Measurements from ENCODE around the gene TOMM40. TPM values are rescaled to one million over a fixed set of nuclear protein-coding genes. Genes with fewer than 3 reads are reported as not detected.

TOMM40 gene
- total RNA-seq, 2 experiments from 2014 or later = 46.6 to 47.4 TPM

DNA sequence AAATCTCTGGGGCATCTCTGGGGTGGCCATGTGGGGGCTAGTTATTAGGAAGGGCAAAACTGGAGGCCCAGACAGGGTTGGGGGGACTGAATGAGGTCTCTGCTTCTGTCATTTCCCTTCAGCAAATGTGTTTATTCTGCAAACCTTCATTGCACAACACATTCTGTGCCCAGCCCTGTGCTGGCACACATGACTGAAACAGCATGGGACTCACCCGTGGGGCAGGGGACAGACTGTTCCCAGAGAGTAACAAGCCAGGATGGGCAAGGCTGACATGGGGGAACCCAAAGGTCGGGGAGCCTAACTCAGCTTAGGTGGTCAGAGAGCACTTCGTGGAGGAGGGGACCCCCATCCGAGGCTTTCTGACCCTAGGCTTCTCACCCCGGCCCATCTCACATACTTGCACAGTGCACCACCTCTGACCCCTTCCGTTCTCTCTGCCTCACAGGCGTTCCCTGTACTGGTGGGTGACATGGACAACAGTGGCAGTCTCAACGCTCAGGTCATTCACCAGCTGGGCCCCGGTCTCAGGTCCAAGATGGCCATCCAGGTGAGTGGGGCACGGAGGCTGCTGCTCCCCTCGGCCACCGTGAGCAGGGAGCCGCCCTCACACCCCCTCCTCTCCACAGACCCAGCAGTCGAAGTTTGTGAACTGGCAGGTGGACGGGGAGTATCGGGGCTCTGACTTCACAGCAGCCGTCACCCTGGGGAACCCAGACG is 2.4 kb downstream of the TOMM40 start:
- peaks cover 5% of the 10 kb centered on the region for H3K9me3 Mint-ChIP-seq
- H3K4me3 Mint-ChIP-seq = peak overlapping the region; percentile 86
- POLR2A ChIA-PET = interaction anchor here (1.3 kb wide), 1 partner anchor 8 kb away, joined by 4 read pairs; no protein-coding TSS in a partner anchor
- peaks cover 51% of the 10 kb centered on the region for H3K36me3 Mint-ChIP-seq (ENCODE audit: low read depth)
- CTCF ChIA-PET = interaction anchor here (1.3 kb wide), 1 partner anchor 10 kb away, joined by 3 read pairs; no protein-coding TSS in a partner anchor
- DNase-seq = no peak
- peaks cover 31% of the 10 kb centered on the region for H3K4me1 Mint-ChIP-seq
- no peak overlapping the region for H3K27ac Mint-ChIP-seq
- no peaks in the 10 kb centered on the region for H3K27me3 Mint-ChIP-seq

GRCh38 chr19:44894052-44894400 is 3.0 kb downstream of the TOMM40 start:
- H3K9me3 Mint-ChIP-seq = peaks cover 4% of the 10 kb centered on the region
- H3K36me3 Mint-ChIP-seq (ENCODE audit: low read depth) = peaks cover 51% of the 10 kb centered on the region
- H3K4me3 Mint-ChIP-seq = no peak overlapping the region
- no peak for DNase-seq
- H3K27me3 Mint-ChIP-seq = no peaks in the 10 kb centered on the region
- ChIA-PET POLR2A (no interaction called here), CTCF (no interaction called here)
- no peak overlapping the region for H3K27ac Mint-ChIP-seq
- H3K4me1 Mint-ChIP-seq = peaks cover 30% of the 10 kb centered on the region

DNA sequence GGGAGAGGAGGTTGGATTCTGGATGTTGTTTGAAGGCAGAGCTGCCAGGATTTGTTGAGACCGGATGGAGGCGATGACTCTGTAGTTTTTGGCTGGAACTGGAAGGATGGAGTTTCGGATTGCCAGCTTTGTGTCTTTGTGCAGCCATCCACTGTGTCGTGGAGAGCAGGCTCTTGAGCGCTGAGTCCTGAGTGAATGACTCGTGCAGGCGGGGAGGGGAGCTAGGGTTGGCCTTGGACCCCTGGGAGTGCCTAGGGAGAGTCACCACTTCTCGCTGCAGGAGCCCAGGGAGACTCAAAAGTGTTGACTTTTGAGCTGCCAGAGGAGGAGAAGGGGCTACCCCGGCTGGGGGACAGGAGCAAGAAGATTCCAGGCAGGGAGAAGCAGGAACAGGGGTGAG is 3.9 kb downstream of the TOMM40 start:
- no peaks in the 10 kb centered on the region for H3K27me3 Mint-ChIP-seq
- H3K4me1 Mint-ChIP-seq = peaks cover 28% of the 10 kb centered on the region
- no peak for DNase-seq
- POLR2A ChIA-PET = no interaction called here
- no peak overlapping the region for H3K4me3 Mint-ChIP-seq
- peaks cover 56% of the 10 kb centered on the region for H3K36me3 Mint-ChIP-seq (ENCODE audit: low read depth)
- peaks cover 3% of the 10 kb centered on the region for H3K9me3 Mint-ChIP-seq
- no peak overlapping the region for H3K27ac Mint-ChIP-seq
- CTCF ChIA-PET = interaction anchor here (1.0 kb wide), 1 partner anchor 171 kb away, joined by 5 read pairs; no protein-coding TSS in a partner anchor

DNA sequence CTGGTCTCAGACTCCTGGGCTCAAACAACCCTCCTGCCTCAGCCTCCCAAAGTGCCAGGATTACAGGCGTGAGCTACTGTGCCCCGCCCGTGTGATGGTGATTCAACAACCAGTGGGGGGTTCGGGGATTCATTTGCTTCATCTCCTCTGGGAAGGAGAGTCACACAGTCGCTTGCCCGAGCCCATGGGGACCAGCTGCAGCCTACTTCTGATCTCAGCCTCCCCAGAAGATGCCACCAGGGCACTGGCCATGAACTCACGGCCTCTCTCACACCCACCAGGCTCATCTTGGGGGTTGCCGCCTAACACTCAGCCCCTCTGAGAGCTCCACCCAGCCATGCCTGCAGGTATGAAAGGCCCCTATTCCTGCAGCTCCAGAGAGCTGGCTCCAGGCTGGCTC is 6.8 kb downstream of the TOMM40 start:
- H3K4me1 Mint-ChIP-seq = peaks cover 9% of the 10 kb centered on the region
- no peak overlapping the region for H3K4me3 Mint-ChIP-seq
- no peak for DNase-seq
- peaks cover 58% of the 10 kb centered on the region for H3K36me3 Mint-ChIP-seq (ENCODE audit: low read depth)
- H3K27ac Mint-ChIP-seq = no peak overlapping the region
- no peaks in the 10 kb centered on the region for H3K9me3 Mint-ChIP-seq
- no peaks in the 10 kb centered on the region for H3K27me3 Mint-ChIP-seq
- ChIA-PET CTCF (interaction anchor here (0.6 kb wide), 1 partner anchor 91 kb away, joined by 3 read pairs; no protein-coding TSS in a partner anchor), POLR2A (no interaction called here)

DNA sequence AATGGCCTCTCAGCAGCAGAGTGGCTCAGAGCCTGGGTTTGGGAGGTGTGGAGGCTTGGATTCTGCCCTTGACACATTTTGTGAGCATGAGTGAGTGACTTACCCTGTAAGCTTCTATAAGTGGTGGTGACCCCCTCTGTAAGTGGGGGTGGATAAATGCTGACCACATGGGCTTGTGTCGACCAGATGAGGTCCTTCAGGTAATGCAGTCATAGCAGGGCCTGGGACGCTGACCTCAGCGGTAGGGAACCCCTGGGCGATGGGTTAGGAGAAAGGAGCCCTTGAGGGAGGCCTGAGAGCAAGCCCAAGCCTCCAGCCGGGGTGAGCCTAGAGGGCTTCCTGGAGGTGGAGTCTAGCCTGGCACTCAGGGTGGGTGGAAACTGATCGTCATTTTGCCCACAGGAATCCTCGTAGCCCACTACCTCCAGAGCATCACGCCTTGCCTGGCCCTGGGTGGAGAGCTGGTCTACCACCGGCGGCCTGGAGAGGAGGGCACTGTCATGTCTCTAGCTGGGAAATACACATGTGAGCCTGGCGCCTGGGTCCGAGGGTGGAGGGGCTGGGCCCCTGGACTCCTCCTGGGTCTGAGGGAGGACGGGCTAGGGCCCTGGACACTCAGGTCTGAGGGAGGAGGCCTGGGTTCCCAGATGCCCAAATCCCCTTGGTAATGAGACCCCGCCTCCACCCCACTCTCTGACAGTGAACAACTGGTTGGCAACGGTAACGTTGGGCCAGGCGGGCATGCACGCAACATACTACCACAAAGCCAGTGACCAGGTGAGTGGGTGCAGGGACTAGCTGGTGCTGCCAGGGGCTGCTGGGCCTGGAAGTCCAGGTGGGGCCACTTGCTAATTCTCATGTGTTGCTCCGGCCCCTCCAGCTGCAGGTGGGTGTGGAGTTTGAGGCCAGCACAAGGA is 9.5 kb downstream of the TOMM40 start:
- H3K27me3 Mint-ChIP-seq = peaks cover under 1% of the 10 kb centered on the region
- no peak overlapping the region for H3K4me3 Mint-ChIP-seq
- H3K36me3 Mint-ChIP-seq (ENCODE audit: low read depth) = peaks cover 43% of the 10 kb centered on the region

GRCh38 chr19:44903216-44903601 is 12.2 kb downstream of the TOMM40 start:
- POLR2A ChIA-PET = no interaction called here
- no peak overlapping the region for H3K4me3 Mint-ChIP-seq
- H3K27ac Mint-ChIP-seq = no peak overlapping the region
- peaks cover 25% of the 10 kb centered on the region for H3K36me3 Mint-ChIP-seq (ENCODE audit: low read depth)
- no peaks in the 10 kb centered on the region for H3K9me3 Mint-ChIP-seq
- CTCF ChIA-PET = interaction anchor here (1.1 to 3.1 kb wide), 4 partner anchors 10 to 49 kb away, joined by 3 to 13 read pairs (median 8); partner anchors contain the start of gene TOMM40
- H3K4me1 Mint-ChIP-seq = peaks cover 12% of the 10 kb centered on the region
- H3K27me3 Mint-ChIP-seq = peaks cover 15% of the 10 kb centered on the region
- DNase-seq = no peak

More for the DNA sequence above, 9.5 kb downstream of the TOMM40 start:
- CTCF ChIA-PET = no interaction called here
- no peaks in the 10 kb centered on the region for H3K9me3 Mint-ChIP-seq
- H3K4me1 Mint-ChIP-seq = peaks cover 4% of the 10 kb centered on the region
- POLR2A ChIA-PET = no interaction called here
- no peak for DNase-seq
- H3K27ac Mint-ChIP-seq = no peak overlapping the region

GRCh38 chr19:44903602-44904425 is 12.8 kb downstream of the TOMM40 start:
- Mint-ChIP-seq H3K4me1 (peaks cover 12% of the 10 kb centered on the region), H3K9me3 (no peaks in the 10 kb centered on the region), H3K27ac (no peak overlapping the region), H3K36me3 (ENCODE audit: low read depth) (peaks cover 24% of the 10 kb centered on the region), H3K4me3 (no peak overlapping the region), H3K27me3 (peaks cover 15% of the 10 kb centered on the region)
- CTCF ChIA-PET = interaction anchor here (0.6 to 3.1 kb wide), 7 partner anchors 9 to 155 kb away, joined by 3 to 13 read pairs (median 4); partner anchors contain the start of gene TOMM40
- DNase-seq = peak; percentile 77
- POLR2A ChIA-PET = interaction anchor here (1.0 to 1.1 kb wide), 2 partner anchors 14 to 44 kb away, joined by 3 read pairs; no protein-coding TSS in a partner anchor

- Mint-ChIP-seq H3K27ac (no peak overlapping the region), H3K4me1 (peaks cover 12% of the 10 kb centered on the region), H3K36me3 (ENCODE audit: low read depth) (peaks cover 21% of the 10 kb centered on the region), H3K4me3 (no peak overlapping the region), H3K27me3 (peaks cover 15% of the 10 kb centered on the region), H3K9me3 (no peaks in the 10 kb centered on the region)
- POLR2A ChIA-PET = interaction anchor here (1.0 to 1.1 kb wide), 2 partner anchors 14 to 43 kb away, joined by 3 read pairs; no protein-coding TSS in a partner anchor
- CTCF ChIA-PET = interaction anchor here (0.6 to 3.1 kb wide), 8 partner anchors 8 to 1384 kb away, joined by 3 to 13 read pairs (median 4); partner anchors contain the start of gene TOMM40
- no peak for DNase-seq
These were observed 13.5 kb downstream of the TOMM40 start for GRCh38 chr19:44904426-44904994.

DNA sequence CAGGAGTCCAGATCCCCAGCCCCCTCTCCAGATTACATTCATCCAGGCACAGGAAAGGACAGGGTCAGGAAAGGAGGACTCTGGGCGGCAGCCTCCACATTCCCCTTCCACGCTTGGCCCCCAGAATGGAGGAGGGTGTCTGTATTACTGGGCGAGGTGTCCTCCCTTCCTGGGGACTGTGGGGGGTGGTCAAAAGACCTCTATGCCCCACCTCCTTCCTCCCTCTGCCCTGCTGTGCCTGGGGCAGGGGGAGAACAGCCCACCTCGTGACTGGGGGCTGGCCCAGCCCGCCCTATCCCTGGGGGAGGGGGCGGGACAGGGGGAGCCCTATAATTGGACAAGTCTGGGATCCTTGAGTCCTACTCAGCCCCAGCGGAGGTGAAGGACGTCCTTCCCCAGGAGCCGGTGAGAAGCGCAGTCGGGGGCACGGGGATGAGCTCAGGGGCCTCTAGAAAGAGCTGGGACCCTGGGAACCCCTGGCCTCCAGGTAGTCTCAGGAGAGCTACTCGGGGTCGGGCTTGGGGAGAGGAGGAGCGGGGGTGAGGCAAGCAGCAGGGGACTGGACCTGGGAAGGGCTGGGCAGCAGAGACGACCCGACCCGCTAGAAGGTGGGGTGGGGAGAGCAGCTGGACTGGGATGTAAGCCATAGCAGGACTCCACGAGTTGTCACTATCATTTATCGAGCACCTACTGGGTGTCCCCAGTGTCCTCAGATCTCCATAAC is 14.5 kb downstream of the TOMM40 start, which contains the start of gene APOE:
Gene APOE, plus strand, starts transcription at position 360 of the 724 bp plus-strand sequence. CDS start 829 bp downstream, outside the sequence.
- CTCF ChIA-PET = interaction anchor here (0.7 to 3.1 kb wide), 3 partner anchors 10 to 47 kb away, joined by 3 to 13 read pairs (median 4); no protein-coding TSS in a partner anchor
- DNase-seq = no peak
- Mint-ChIP-seq H3K9me3 (no peaks in the 10 kb centered on the region), H3K4me3 (no peak within 1 kb of the TSS), H3K4me1 (peaks cover 12% of the 10 kb centered on the region), H3K27ac (no peak within 1 kb of the TSS), H3K27me3 (peaks cover 15% of the 10 kb centered on the region), H3K36me3 (ENCODE audit: low read depth) (peaks cover 13% of the 10 kb centered on the region)
- POLR2A ChIA-PET = interaction anchor here (1.1 to 1.7 kb wide), 2 partner anchors 9 to 14 kb away, joined by 3 to 6 read pairs; no protein-coding TSS in a partner anchor

GRCh38 chr19:44907613-44908012 is 16.6 kb downstream of the TOMM40 start:
- Mint-ChIP-seq H3K27me3 (peaks cover 22% of the 10 kb centered on the region), H3K4me1 (peaks cover 12% of the 10 kb centered on the region), H3K4me3 (no peak overlapping the region), H3K36me3 (ENCODE audit: low read depth) (peaks cover 5% of the 10 kb centered on the region), H3K27ac (no peak overlapping the region), H3K9me3 (no peaks in the 10 kb centered on the region)
- ChIA-PET CTCF (interaction anchor here (0.9 kb wide), 1 partner anchor 44 kb away, joined by 3 read pairs; no protein-coding TSS in a partner anchor), POLR2A (interaction anchor here (1.4 kb wide), 1 partner anchor 8 kb away, joined by 4 read pairs; no protein-coding TSS in a partner anchor)
- DNase-seq = no peak

DNA sequence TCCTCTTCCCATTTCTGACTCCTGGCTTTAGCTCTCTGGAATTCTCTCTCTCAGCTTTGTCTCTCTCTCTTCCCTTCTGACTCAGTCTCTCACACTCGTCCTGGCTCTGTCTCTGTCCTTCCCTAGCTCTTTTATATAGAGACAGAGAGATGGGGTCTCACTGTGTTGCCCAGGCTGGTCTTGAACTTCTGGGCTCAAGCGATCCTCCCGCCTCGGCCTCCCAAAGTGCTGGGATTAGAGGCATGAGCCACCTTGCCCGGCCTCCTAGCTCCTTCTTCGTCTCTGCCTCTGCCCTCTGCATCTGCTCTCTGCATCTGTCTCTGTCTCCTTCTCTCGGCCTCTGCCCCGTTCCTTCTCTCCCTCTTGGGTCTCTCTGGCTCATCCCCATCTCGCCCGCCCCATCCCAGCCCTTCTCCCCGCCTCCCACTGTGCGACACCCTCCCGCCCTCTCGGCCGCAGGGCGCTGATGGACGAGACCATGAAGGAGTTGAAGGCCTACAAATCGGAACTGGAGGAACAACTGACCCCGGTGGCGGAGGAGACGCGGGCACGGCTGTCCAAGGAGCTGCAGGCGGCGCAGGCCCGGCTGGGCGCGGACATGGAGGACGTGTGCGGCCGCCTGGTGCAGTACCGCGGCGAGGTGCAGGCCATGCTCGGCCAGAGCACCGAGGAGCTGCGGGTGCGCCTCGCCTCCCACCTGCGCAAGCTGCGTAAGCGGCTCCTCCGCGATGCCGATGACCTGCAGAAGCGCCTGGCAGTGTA is 17.2 kb downstream of the TOMM40 start:
- H3K4me3 Mint-ChIP-seq = no peak overlapping the region
- H3K4me1 Mint-ChIP-seq = peaks cover 12% of the 10 kb centered on the region
- CTCF ChIA-PET = interaction anchor here (0.9 kb wide), 1 partner anchor 44 kb away, joined by 3 read pairs; no protein-coding TSS in a partner anchor
- peaks cover 4% of the 10 kb centered on the region for H3K36me3 Mint-ChIP-seq (ENCODE audit: low read depth)
- POLR2A ChIA-PET = interaction anchor here (1.4 kb wide), 1 partner anchor 9 kb away, joined by 4 read pairs; no protein-coding TSS in a partner anchor
- DNase-seq = no peak
- H3K27ac Mint-ChIP-seq = no peak overlapping the region
- peaks cover 27% of the 10 kb centered on the region for H3K27me3 Mint-ChIP-seq
- no peaks in the 10 kb centered on the region for H3K9me3 Mint-ChIP-seq

Measured in activated CD4-positive, alpha-beta memory T cell treated with anti-CD3 and anti-CD28 coated beads, Interleukin-2, amount 10 ng/mL, durations not matched to agents 7 days and 5 days (primary cell).